ENCODE measurements around the gene UNG. TPM values are rescaled to one million over a fixed set of nuclear protein-coding genes. Genes with fewer than 3 reads are reported as not detected.
"Not testable (repeated sequence)": the region's sequence is repeated elsewhere in the genome, so short reads cannot be mapped to it uniquely, and the experiment has no call there.

The UNG gene
- total RNA-seq, result 2.9 TPM

DNA sequence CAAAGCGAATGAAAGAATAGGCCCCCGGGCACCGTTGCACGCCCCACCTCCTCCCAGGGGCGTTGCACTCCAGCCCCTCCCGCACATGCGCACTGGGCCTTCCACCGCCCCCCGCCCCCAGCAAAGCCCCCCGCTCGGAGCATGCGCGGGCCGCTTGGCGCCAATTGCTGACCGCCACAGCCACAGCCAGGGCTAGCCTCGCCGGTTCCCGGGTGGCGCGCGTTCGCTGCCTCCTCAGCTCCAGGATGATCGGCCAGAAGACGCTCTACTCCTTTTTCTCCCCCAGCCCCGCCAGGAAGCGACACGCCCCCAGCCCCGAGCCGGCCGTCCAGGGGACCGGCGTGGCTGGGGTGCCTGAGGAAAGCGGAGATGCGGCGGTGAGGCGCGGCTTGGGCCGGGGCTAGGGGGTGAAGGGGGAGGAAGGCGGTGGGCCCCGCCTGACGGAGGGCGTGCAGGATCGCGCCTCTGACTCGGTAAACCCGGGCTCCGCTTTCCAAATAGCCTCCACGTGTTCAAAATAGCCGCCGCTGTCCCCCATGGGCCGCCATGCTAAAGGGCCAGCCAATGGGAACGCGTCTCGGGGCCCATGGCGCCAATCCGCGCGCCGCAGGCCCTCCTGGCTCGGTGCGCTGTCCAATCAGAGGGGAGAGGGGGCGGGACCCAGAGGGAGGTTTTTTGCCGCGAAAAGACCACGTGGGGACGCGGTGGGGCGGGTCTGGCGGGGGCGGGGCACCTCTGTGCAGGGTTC is at the start of gene UNG:
Gene UNG (plus strand): TSS at position 163 of the 748 bp plus-strand sequence. CDS start 83 bp downstream, at position 246.
- Histone ChIP-seq H3K4me1 (ENCODE audit: insufficient read depth, low read length) (peaks cover 33% of the 10 kb centered on the region), H3K9me3 (ENCODE audit: low read depth, low read length) (no peaks in the 10 kb centered on the region), H3K27me3 (ENCODE audit: insufficient read depth, low read length) (no peaks in the 10 kb centered on the region), H3K4me3 (ENCODE audit: low read length) (peak within 1 kb of the TSS; percentile 76)

DNA sequence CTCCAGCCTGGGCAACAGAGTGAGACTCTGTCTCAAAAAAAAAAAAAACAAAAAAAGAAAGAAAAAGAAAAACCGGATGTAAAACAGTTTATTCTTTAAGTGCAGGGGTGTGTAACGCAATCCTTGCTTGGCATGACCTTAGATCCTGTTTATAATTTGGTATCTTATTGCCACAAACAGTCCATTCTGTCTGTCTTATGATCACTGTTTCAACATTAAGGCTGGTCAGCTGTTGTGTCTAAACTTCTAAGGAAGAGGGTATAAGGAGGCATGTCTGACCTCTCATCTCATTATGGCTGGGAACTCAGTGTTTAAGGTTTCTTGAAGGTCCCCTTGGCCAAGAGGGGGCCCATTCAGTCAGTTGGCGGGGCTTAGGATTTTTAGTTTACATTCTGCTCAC is 48.7 kb upstream of the UNG start:
- H3K9me3 ChIP-seq (ENCODE audit: low read depth, low read length); H3K27me3 ChIP-seq (ENCODE audit: insufficient read depth, low read length); H3K4me3 ChIP-seq (ENCODE audit: low read length): not testable (repeated sequence)
- peaks cover 15% of the 10 kb centered on the region for H3K4me1 ChIP-seq (ENCODE audit: insufficient read depth, low read length)

DNA sequence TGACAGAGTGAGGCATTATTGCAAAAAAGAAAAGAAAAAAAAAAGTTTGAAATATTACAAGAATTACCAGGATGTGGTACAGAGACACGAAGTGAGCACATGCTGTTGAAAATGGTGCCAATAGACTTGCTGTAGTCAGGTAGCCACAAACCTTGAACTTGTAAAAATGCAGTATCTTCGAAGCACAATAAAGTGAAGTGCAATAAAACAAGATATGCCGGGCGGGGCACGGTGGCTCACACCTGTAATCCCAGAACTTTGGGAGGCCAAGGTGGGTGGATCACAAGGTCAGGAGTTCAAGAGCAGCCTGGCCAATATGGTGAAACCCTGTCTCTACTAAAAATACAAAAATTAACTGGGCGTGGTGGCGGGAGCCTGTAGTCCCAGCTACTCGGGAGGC is 47.6 kb upstream of the UNG start:
- H3K4me3 ChIP-seq (ENCODE audit: low read length); H3K27me3 ChIP-seq (ENCODE audit: insufficient read depth, low read length); H3K9me3 ChIP-seq (ENCODE audit: low read depth, low read length): not testable (repeated sequence)
- peaks cover 24% of the 10 kb centered on the region for H3K4me1 ChIP-seq (ENCODE audit: insufficient read depth, low read length)

DNA sequence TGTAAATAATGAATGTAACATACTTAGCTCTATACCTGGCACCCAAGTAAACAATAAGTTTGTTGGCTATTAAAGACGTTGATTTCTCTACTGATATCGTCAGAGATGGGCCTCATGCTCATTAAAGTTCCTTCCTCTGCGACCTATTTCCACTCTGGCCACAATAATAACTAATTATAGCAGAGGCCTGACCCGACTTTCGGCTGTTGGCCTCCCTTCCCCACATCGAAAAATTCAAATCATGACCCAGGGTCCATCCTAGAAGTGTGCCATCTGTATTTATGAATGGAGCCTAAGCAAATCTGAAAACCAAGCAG is 45.3 kb upstream of the UNG start:
- Histone ChIP-seq H3K4me1 (ENCODE audit: insufficient read depth, low read length) (peaks cover 24% of the 10 kb centered on the region), H3K4me3 (ENCODE audit: low read length) (peak overlapping the region; percentile 75), H3K27me3 (ENCODE audit: insufficient read depth, low read length) (no peaks in the 10 kb centered on the region), H3K9me3 (ENCODE audit: low read depth, low read length) (no peaks in the 10 kb centered on the region)

DNA sequence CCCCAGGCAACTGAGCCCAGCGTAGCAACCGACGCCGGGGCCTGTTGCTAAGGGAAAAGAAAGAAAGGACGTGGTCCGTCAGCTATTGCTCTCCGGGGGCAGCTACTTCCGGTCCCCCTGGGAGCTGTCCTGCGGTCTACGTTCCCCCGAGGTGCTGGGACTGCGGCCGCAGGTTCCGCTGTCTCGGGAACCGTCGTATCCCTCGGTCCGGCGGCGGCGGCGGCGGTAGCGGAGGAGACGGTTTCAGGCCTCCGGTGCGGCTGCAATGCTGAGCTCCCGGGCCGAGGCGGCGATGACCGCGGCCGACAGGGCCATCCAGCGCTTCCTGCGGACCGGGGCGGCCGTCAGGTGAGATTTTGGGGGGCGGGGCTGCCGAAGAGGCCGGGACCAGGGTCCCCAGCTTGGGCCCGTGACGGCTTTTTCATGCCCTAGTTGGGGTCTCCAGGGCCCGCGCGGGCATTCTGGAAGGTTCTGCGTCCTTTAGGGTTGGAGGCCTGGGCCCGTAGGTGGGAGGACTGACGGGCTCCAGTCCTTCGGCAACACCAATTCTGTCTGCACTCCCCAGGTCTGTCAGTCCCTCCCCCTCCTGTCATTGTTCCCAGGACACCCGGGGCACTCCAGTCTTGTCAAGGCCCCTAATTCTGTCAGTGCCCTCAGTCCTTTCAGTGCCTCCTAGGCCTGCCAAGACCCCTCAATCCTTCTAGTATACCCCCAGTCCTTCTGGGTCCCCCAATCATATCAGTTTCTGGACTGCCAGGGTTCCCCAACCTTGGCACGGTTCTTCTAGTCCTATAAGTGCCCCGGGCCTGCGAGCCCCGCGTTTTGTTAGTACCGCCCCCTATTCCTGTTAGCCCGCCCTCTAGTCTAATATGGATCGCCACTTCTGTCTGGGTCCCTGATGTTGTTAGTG is 44.7 kb upstream of the UNG start, which contains the start of gene USP30:
Gene USP30 (plus strand): TSS at position 163 of the 910 bp plus-strand sequence. CDS start 103 bp downstream, at position 266.
- peaks cover 24% of the 10 kb centered on the region for H3K4me1 ChIP-seq (ENCODE audit: insufficient read depth, low read length)
- H3K4me3 ChIP-seq (ENCODE audit: low read length), result peak within 1 kb of the TSS; percentile 75
- no peaks in the 10 kb centered on the region for H3K27me3 ChIP-seq (ENCODE audit: insufficient read depth, low read length)
- H3K9me3 ChIP-seq (ENCODE audit: low read depth, low read length), result no peaks in the 10 kb centered on the region

DNA sequence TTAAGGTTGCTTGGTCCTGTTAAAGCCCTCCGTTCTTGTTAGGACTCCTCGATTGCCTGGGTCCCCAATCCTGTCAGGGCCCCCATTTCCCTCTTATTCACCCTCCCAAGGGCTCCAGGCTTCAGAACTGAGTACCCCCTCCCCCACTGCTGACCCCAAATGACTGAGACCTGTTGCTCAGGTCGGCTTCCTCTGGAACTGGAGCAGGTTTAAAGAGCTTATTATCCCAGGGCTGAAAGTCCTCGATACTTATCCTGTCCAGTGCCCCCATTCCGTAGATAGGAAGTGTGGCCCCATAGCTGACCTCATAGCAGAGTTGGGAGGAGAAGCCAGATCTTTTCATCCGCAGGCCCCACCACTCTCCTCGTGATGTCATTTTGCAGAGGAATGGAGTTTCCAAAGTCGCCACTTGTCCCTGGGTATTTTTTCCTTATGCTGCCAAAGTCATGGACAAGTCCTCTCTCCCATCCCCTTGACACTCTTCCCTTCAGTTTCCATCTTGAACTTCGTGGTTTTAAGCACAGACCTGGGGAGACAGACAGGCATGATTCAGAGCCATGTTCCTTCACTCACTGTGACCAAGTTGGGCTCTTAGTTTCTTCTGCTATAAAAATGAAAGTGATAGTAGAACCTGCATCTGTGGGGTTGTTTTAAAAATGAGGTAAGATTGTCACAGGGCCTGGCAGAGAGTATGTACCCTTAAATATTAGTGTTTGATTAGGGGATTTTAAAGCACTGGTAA is 43.8 kb upstream of the UNG start:
- Histone ChIP-seq H3K4me3 (ENCODE audit: low read length) (peak overlapping the region; percentile 75), H3K9me3 (ENCODE audit: low read depth, low read length) (no peaks in the 10 kb centered on the region), H3K4me1 (ENCODE audit: insufficient read depth, low read length) (peaks cover 24% of the 10 kb centered on the region), H3K27me3 (ENCODE audit: insufficient read depth, low read length) (no peaks in the 10 kb centered on the region)

DNA sequence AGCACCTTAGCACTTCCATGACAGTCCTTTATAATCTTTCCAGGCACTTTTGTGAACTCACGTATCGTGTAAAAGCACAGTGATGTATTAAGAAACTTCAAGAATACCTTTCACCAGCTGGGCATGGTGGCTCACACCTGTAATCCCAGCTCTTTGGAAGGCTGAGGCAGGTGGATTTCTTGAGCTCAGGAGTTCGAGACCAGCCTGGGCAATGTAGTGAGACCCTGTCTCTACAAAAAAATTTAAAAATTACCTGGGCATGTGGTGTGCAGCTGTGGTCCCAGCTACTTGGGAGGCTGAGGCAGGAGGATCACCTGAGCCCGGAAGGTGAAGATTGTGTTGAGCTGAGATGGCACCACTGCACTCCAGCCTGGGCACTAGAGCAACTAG is 43.3 kb upstream of the UNG start:
- H3K4me3 ChIP-seq (ENCODE audit: low read length); H3K27me3 ChIP-seq (ENCODE audit: insufficient read depth, low read length); H3K9me3 ChIP-seq (ENCODE audit: low read depth, low read length): not testable (repeated sequence)
- peaks cover 24% of the 10 kb centered on the region for H3K4me1 ChIP-seq (ENCODE audit: insufficient read depth, low read length)

DNA sequence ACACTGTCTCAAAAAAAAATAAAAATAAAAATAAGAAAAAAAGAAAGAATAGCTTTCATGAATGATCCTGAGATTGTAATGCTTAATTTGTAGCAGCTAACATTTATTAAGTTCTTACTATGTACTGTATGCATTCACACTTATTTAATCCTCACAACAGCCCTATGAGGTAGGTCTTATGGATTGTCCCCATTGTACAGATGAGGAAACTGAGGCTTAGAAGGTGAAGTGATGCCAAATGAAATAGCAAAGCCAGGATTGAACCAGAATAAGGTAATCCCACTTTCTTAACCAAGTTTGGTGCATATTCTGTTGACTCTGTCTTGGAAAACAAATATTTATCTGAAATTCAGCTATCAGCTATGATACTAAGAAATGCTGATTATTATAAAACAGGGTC is 42.9 kb upstream of the UNG start:
- H3K4me3 ChIP-seq (ENCODE audit: low read length), result no peak overlapping the region
- peaks cover 24% of the 10 kb centered on the region for H3K4me1 ChIP-seq (ENCODE audit: insufficient read depth, low read length)
- H3K9me3 ChIP-seq (ENCODE audit: low read depth, low read length), result no peaks in the 10 kb centered on the region

DNA sequence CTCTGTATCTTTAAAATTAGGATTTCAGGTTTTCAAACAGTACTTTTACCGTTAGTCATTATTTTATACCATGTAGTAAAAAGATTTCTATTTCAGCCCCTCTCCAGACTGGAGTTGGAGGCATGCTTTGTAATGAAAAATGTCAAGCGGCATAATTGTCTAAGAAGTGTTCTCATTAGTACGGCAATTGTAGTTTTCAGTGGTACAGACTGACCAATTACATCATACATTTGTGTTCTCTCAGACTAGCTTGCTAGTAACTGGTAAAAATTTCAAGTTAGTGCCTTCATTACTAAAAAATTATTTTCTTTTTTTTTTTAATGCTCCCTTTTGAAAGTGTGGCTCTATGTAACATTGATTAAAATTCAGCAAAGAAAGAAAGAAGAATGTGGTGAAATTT is 40.5 kb upstream of the UNG start:
- no peaks in the 10 kb centered on the region for H3K27me3 ChIP-seq (ENCODE audit: insufficient read depth, low read length)
- no peak overlapping the region for H3K4me3 ChIP-seq (ENCODE audit: low read length)
- no peaks in the 10 kb centered on the region for H3K9me3 ChIP-seq (ENCODE audit: low read depth, low read length)
- H3K4me1 ChIP-seq (ENCODE audit: insufficient read depth, low read length), result peaks cover 21% of the 10 kb centered on the region

More for the DNA sequence above, 42.9 kb upstream of the UNG start:
- H3K27me3 ChIP-seq (ENCODE audit: insufficient read depth, low read length), result no peaks in the 10 kb centered on the region

DNA sequence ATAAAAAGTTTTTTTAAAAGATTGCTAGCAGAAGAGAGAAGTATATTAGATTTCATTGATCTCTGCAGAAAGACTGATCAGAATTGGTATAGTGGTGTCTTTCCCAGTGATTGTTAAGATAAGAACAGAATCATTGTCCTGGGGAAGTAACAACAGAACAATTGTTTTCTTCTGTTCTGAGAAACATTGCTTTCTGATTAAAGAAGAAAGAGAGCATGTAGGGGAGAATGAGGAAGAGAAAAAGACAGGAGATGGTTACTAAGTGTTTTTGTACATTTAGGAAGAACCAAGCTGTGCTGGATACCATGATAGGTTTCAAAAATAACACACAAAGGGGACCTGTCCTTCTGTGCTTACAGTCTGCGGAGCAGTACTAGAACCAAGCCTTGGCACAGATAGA is 40.0 kb upstream of the UNG start:
- H3K27me3 ChIP-seq (ENCODE audit: insufficient read depth, low read length), result no peaks in the 10 kb centered on the region
- H3K4me1 ChIP-seq (ENCODE audit: insufficient read depth, low read length), result peaks cover 18% of the 10 kb centered on the region
- no peaks in the 10 kb centered on the region for H3K9me3 ChIP-seq (ENCODE audit: low read depth, low read length)
- no peak overlapping the region for H3K4me3 ChIP-seq (ENCODE audit: low read length)

DNA sequence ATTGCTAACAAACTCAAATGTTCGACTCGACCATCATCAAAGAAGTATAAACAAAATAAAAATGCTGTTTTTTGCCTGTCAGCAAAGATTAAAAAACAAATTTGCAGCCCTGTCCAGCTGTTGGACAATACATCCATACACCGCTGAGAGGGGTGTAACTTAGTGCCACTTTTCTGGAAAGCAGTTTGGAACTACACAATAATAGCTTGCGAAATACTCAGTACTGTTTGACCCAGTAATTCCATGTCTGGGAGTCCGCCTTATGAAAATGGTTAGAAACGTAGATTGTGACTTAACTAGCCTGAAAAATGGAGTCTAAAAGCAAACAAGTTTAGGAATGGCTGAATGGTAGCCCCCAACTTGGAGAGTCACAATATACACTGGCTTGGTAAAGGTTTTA is 38.6 kb upstream of the UNG start:
- Histone ChIP-seq H3K9me3 (ENCODE audit: low read depth, low read length) (no peaks in the 10 kb centered on the region), H3K4me1 (ENCODE audit: insufficient read depth, low read length) (peaks cover 8% of the 10 kb centered on the region), H3K27me3 (ENCODE audit: insufficient read depth, low read length) (no peaks in the 10 kb centered on the region), H3K4me3 (ENCODE audit: low read length) (no peak overlapping the region)

DNA sequence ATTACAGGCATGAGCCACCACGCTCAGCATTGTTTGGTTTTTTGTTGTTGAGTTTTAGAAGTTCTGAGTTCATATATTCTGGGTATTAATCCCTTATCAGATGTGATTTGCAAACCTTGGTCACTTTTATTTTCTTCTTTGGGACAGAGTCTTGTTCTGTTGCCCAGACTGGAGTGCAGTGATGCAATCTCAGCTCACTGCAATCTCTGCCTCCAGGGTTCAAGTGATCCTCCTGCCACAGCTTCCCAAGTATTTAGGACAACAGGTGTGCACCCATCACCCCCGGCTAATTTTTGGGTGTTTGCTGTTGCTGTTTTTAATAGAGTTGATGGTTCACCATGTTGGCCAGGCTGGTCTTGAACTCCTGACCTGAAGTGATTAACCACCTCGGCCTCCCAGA is 33.3 kb upstream of the UNG start:
- H3K27me3 ChIP-seq (ENCODE audit: insufficient read depth, low read length), result no peaks in the 10 kb centered on the region
- H3K4me1 ChIP-seq (ENCODE audit: insufficient read depth, low read length), result no peaks in the 10 kb centered on the region
- no peak overlapping the region for H3K4me3 ChIP-seq (ENCODE audit: low read length)
- no peaks in the 10 kb centered on the region for H3K9me3 ChIP-seq (ENCODE audit: low read depth, low read length)

DNA sequence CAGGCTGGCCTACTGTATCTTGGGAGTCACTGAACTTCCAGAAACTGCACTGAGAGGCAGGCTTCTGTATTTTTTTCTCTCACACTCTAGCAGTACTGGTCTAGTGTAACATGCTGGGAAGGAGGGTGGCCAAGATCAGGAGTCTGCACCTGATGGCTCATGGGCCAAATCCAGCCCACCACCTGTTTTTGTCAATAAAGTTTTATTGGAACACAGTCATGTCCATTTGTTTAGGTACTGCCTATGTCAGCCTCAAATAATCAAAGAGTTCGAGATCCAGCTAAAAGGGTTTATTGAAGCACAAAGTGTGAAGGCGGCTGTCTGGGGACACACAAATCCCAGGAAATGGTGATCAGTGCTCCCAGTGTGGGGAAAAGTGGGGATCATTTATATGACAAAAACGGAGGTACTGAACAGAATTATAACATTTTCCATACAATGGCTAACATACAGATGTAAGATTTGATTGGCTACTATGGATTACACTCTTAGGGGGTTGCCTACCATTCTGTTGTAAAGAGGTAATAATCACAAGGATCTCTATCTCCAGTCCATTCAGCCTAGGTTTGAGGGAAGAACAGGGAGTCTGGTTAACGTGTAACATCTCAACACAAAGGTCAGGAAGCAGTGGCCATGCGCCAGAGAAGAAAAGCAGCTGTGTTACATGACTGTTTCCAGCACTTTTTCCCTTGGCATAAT is 32.1 kb upstream of the UNG start:
- Histone ChIP-seq H3K4me1 (ENCODE audit: insufficient read depth, low read length) (no peaks in the 10 kb centered on the region), H3K27me3 (ENCODE audit: insufficient read depth, low read length) (no peaks in the 10 kb centered on the region), H3K4me3 (ENCODE audit: low read length) (no peak overlapping the region), H3K9me3 (ENCODE audit: low read depth, low read length) (no peaks in the 10 kb centered on the region)

DNA sequence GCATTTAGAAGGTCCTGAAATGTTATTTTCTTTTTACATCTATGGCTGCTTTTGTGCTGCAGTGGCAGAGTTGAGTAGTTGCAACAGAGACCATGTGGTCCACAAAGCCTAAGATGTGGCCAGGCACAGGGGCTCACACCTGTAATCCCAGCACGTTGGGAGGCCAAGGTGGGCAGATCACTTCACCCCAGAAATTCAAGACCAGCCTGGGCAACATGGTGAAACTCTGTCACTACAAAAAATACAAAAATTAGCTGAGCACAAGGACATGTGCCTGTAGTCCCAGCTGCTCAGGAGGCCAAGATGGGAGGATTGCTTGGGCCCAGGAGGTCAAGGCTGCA is 31.6 kb upstream of the UNG start:
- no peak overlapping the region for H3K4me3 ChIP-seq (ENCODE audit: low read length)
- H3K27me3 ChIP-seq (ENCODE audit: insufficient read depth, low read length), result no peaks in the 10 kb centered on the region
- no peaks in the 10 kb centered on the region for H3K9me3 ChIP-seq (ENCODE audit: low read depth, low read length)
- H3K4me1 ChIP-seq (ENCODE audit: insufficient read depth, low read length), result no peaks in the 10 kb centered on the region

All from mononuclear cell (primary cell).